GM13977 (cell line): ENCODE measurements around the gene KCNH2.

Experiments used
- DNase-seq: peaks from one replicate; pipeline ENCODE4 v3.0.0; 2012; ENCODE audit warnings: low spot score
- CTCF ChIP-seq: IDR thresholded peaks from 2 replicates; pipeline ENCODE4 v1.5.1; 2012; ENCODE audit warnings: mild to moderate bottlenecking, control low read depth; ENCODE audit not compliant: insufficient read depth; ENCODE audit errors: extremely low read depth, missing control alignments
- in situ Hi-C: fragments of 300-500 bp; cut with MboI; formaldehyde crosslinking; loops from one replicate; pipeline ENCODE4 v1.12.0; 2022; ENCODE audit warnings: low sequenced_read_pairs, low pct_unique_long_range_greater_than_20kb, mixed read lengths, inconsistent platforms; ENCODE audit not compliant: unreplicated experiment

KCNH2 gene

GRCh38 chr7:150959081-150959480 is 19.0 kb downstream of the KCNH2 start:
- TF ChIP-seq CTCF, result no peak
- in situ Hi-C loops, result no loop called here
- no peak for DNase-seq

DNA sequence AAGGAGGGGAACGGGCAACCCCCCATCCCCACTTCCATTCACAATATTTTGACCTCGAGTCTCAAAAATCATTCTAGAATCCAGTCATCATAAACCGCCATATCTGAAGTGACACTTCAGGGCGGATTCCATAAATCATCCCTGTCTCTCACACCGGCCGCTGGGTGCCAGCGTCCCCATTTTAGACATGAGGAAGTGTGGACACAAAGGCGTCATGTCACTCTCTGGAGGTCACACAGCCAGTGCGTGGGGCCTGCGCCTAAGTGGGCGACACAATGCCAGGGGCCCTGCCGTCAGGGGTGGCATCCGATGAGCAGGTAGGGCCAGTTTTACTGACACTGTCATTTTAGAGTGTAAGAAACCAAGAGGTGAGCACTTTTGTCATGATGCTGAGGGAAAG is 19.5 kb downstream of the KCNH2 start:
- DNase-seq, result no peak
- in situ Hi-C loops, result no loop called here
- TF ChIP-seq CTCF, result no peak

GRCh38 chr7:150958062-150958552 is 20.0 kb downstream of the KCNH2 start:
- no peak for TF ChIP-seq CTCF
- no peak for DNase-seq
- in situ Hi-C loops, result no loop called here

DNA sequence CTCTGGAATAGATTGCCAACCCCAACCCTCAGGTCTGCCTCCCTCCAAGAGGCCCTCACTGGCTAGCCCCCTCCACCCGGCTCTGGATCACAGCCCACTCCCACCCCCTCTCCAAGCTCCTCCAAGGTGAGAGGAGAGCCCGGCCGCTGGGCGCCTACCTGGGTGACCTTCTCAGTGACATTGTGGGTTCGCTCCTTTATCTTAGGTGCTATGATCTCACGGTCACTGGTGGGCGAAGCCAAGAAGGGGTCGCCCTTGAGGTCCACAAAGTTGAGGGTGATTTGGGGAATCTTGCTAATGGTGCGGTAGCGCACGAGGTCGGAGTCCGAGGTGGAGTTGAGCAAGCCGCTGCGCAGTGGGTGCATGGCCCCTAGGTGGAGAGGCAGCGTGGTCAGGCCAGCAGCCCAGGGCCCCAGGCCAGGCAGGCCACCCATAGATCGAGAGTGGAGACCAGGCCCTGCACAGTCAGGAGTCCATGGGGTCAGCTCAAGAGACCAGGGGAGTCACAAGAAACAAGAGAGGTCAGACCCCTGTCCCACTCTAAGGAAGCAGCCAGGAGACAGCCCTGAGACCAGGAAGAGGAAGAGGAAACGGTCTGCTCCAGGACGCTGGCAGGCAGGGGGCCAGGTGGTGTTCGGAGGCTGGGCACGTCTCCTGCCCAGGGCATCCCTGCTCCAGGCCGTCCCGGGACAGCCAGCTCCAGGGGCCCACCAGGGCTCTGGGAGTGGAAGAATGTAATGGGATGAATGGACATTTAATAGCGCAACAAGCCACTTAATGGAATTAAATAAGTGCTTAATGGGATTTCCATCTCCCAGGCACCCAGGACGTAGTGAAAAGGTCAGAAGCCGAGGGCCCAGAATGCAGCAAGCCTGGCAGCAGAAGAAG is 20.7 kb downstream of the KCNH2 start:
- no peak for DNase-seq
- TF ChIP-seq CTCF, result no peak
- in situ Hi-C loops, result no loop called here

- no peak for DNase-seq
- in situ Hi-C loops, result no loop called here
- no peak for TF ChIP-seq CTCF
Observed at GRCh38 chr7:150956395-150957132, 21.6 kb downstream of the KCNH2 start.

- DNase-seq, result no peak
- in situ Hi-C loops, result no loop called here
- no peak for TF ChIP-seq CTCF
Observed at GRCh38 chr7:150955519-150956394, 22.4 kb downstream of the KCNH2 start.
